Measurements from ENCODE around the gene RHBDL1. TPM values are rescaled to one million over a fixed set of nuclear protein-coding genes. Genes with fewer than 3 reads are reported as not detected.
A peak's percentile ranks its signal among the peaks of the same experiment; 100 is the strongest.

Gene RHBDL1
- total and polyA plus RNA-seq, 9 of the 15 experiments (the other 6 are each of a cell fraction or from before 2014, with no cell fraction given), result 0.03 to 5.6 (median 1.3) TPM; not detected in 1

- TF ChIP-seq ATF3 (IDR thresholded peaks at IDR 0.05), result no peak
- no peak for TF ChIP-seq ATF3 (CRISPR knock-in tag; conservative IDR thresholded peaks at IDR 0.05)
- no peak for TF ChIP-seq NFYB (IDR thresholded peaks at IDR 0.05; ENCODE audit: extremely low read depth, insufficient read length)
- no peak for TF ChIP-seq THRA (IDR thresholded peaks at IDR 0.05)
- TF ChIP-seq RBM17 (IDR thresholded peaks at IDR 0.05; ENCODE audit: borderline replicate concordance, low read depth, low read length), result no peak
- no peak for TF ChIP-seq CBX8 (IDR thresholded peaks at IDR 0.05; ENCODE audit: borderline replicate concordance, extremely low read depth, low read depth, low read length, poor library complexity, severe bottlenecking)
- TF ChIP-seq E2F1 (CRISPR knock-in tag; IDR thresholded peaks at IDR 0.05), result no peak
- peak; percentile 80 for TF ChIP-seq CTBP1 (IDR thresholded peaks at IDR 0.05; ENCODE audit: borderline replicate concordance)
- TF ChIP-seq POLR2AphosphoS2 (IDR thresholded peaks at IDR 0.05; ENCODE audit: low read length), result no peak
- TF ChIP-seq CREM (IDR thresholded peaks at IDR 0.05; ENCODE audit: low read depth), result peak; percentile 38; the same call in 1 of the 2 replicates
- peak; percentile 90 for TF ChIP-seq ZBTB7A (IDR thresholded peaks at IDR 0.05; ENCODE audit: borderline replicate concordance, control insufficient read depth, low read depth, low read length)
- no peak for TF ChIP-seq ZNF121 (CRISPR knock-in tag; conservative IDR thresholded peaks at IDR 0.05)
- TF ChIP-seq PRDM10 (IDR thresholded peaks at IDR 0.05; ENCODE audit: partially characterized antibody), result no peak
- no peak for TF ChIP-seq GATA2 (CRISPR knock-in tag; IDR thresholded peaks at IDR 0.05)
- TF ChIP-seq ZHX1 (conservative IDR thresholded peaks at IDR 0.05; ENCODE audit: low read length), result no peak
- TF ChIP-seq ZNF717 (CRISPR knock-in tag; IDR thresholded peaks at IDR 0.05), result no peak
- TF ChIP-seq SMAD2 (IDR thresholded peaks at IDR 0.05; ENCODE audit: low read depth, low read length), result no peak
Observed at GRCh38 chr16:641326-642188, 33.9 kb upstream of the RHBDL1 start, which contains the start of gene MCRIP2 (continued).

Data from K562 (cell line).